ENCODE data around the gene MAP3K20. TPM values are rescaled to one million over a fixed set of nuclear protein-coding genes. Genes with fewer than 3 reads are reported as not detected.

MAP3K20 gene
- total and polyA plus RNA-seq, 2 of the 8 experiments (the other 6 are each of a cell fraction or from before 2014, with no cell fraction given) = 3.1 to 11.1 TPM

- POLR2A ChIA-PET (ENCODE audit: partially characterized antibody) = no interaction called here
- 88% methylated on average over 6 of the region's 6 CpGs; no CpG with 5 or more reads in 1 of the 2 experiments for WGBS, 2 experiments (ENCODE audit: extremely low coverage in 1 of 2, insufficient coverage in 1 of 2, insufficient read length in 1 of 2, insufficient replicate concordance in 2 of 2, low coverage in 1 of 2, low lambda C conversion rate in 2 of 2, missing lambda C conversion rate in 1 of 2)
- TF ChIP-seq ZNF274 (IDR thresholded peaks at IDR 0.05; ENCODE audit: borderline replicate concordance, extremely low read depth, low read length) (no peak), EZH2 (IDR thresholded peaks at IDR 0.05; ENCODE audit: low read depth, low read length, severe bottlenecking) (no peak), RAD21 (IDR thresholded peaks at IDR 0.05 in 1 of 2, conservative IDR thresholded peaks at IDR 0.05 in 1 of 2; ENCODE audit: low read depth in 2 of 2, low read length in 2 of 2) (no peak), FOSL1 (IDR thresholded peaks at IDR 0.05; ENCODE audit: insufficient read depth, low read depth, low read length) (no peak), CBX5 (IDR thresholded peaks at IDR 0.05; ENCODE audit: low read depth, low read length) (no peak), YY1 (IDR thresholded peaks at IDR 0.05; ENCODE audit: low read depth, low read length) (no peak), ATF2 (IDR thresholded peaks at IDR 0.05; ENCODE audit: low read length) (no peak), JUND (IDR thresholded peaks at IDR 0.05; ENCODE audit: low read length) (no peak), SIRT6 (IDR thresholded peaks at IDR 0.05; ENCODE audit: low read length) (no peak)
- TF ChIP-seq, protein P1, sequence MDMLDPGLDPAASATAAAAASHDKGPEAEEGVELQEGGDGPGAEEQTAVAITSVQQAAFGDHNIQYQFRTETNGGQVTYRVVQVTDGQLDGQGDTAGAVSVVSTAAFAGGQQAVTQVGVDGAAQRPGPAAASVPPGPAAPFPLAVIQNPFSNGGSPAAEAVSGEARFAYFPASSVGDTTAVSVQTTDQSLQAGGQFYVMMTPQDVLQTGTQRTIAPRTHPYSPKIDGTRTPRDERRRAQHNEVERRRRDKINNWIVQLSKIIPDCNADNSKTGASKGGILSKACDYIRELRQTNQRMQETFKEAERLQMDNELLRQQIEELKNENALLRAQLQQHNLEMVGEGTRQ (IDR thresholded peaks at IDR 0.05; ENCODE audit: low read length) = no peak
Measured at GRCh38 chr2:173107629-173108022, 32.0 kb downstream of the MAP3K20 start.

More at GRCh38 chr2:173107629-173108022, 32.0 kb downstream of the MAP3K20 start:
- Histone ChIP-seq H3K36me3 (ENCODE audit: control insufficient read depth in 2 of 4, insufficient read depth in 4 of 4, low read length in 3 of 4) (no peaks in the 10 kb centered on the region), H4K20me1 (replicated peaks in 1 of 2; ENCODE audit: control insufficient read depth in 1 of 2, insufficient read depth in 2 of 2, low read length in 2 of 2) (no peaks in the 10 kb centered on the region), H4K8ac (ENCODE audit: extremely low read depth, insufficient read depth, low read length) (no peak overlapping the region), H2BK120ac (replicated peaks; ENCODE audit: low read depth, low read length) (no peak overlapping the region), H3K14ac (ENCODE audit: insufficient read length) (no peak overlapping the region), H3K79me1 (ENCODE audit: low read depth, low read length) (no peaks in the 10 kb centered on the region), H4K5ac (ENCODE audit: insufficient read length, low read depth, low read length) (no peak overlapping the region), H3K27me3 (replicated peaks in 1 of 4; ENCODE audit: control insufficient read depth in 3 of 4, extremely low read depth in 1 of 4, insufficient read depth in 3 of 4, low read length in 3 of 4) (peaks cover 0 to 1% (median 0%) of the 10 kb centered on the region in 4 experiments; a peak in 1 of 7 replicates), H3K4me2 (ENCODE audit: insufficient read depth in 1 of 2, low read depth in 2 of 2, low read length in 2 of 2) (no peak overlapping the region), H3K27ac (ENCODE audit: low read depth, low read length) (no peak overlapping the region), H3K4me1 (replicated peaks in 1 of 4; ENCODE audit: control insufficient read depth in 3 of 4, insufficient read depth in 4 of 4, low read length in 3 of 4) (no peaks in the 10 kb centered on the region), H2AFZ (ENCODE audit: low read length) (no peak overlapping the region), H3K9ac (replicated peaks in 1 of 4; ENCODE audit: extremely low read depth in 1 of 4, low read depth in 3 of 4, low read length in 3 of 4) (no peak overlapping the region), H2BK12ac (ENCODE audit: low read depth, low read length) (no peak overlapping the region), H3K9me3 (ENCODE audit: insufficient read depth in 2 of 2, low read depth in 1 of 2, low read length in 1 of 2) (no peaks in the 10 kb centered on the region), H3K79me2 (ENCODE audit: control insufficient read depth in 1 of 2, insufficient read depth in 2 of 2, low read length in 2 of 2) (no peaks in the 10 kb centered on the region), H2AK5ac (ENCODE audit: low read depth, low read length) (no peak overlapping the region), H3K23ac (ENCODE audit: insufficient read length) (no peak overlapping the region), H2BK5ac (ENCODE audit: low read depth, low read length) (no peak overlapping the region), H3K23me2 (ENCODE audit: low read depth, low read length) (no peaks in the 10 kb centered on the region), H4K91ac (replicated peaks; ENCODE audit: insufficient read length, low read length) (no peak overlapping the region), H3K18ac (ENCODE audit: extremely low read depth, low read length) (no peak overlapping the region), H3K4ac (replicated peaks; ENCODE audit: insufficient read length, low read depth, low read length) (no peak overlapping the region), H2BK15ac (ENCODE audit: low read length) (no peak overlapping the region), H3K56ac (replicated peaks; ENCODE audit: insufficient read length, low read depth, low read length) (no peak overlapping the region), H3K4me3 (ENCODE audit: extremely low read depth in 1 of 4, insufficient read depth in 2 of 4, low read depth in 3 of 4, low read length in 4 of 4) (no peak overlapping the region), H2BK20ac (ENCODE audit: low read length) (no peak overlapping the region)
- FAIRE-seq (no peak), DNase-seq (ENCODE audit: low read depth in 1 of 2, low spot score in 2 of 2) (no peak)
- CTCF ChIA-PET (ENCODE audit: partially characterized antibody) = interaction anchor here (1.2 to 1.5 kb wide), 2 partner anchors 9 to 16 kb away, joined by 3 to 5 read pairs; no protein-coding TSS in a partner anchor

Data from H1 (cell line).